Endodermal cell (in vitro differentiated cells): ENCODE measurements around the gene KRTAP12-1. TPM values are rescaled to one million over a fixed set of nuclear protein-coding genes. Genes with fewer than 3 reads are reported as not detected.

Experiments
- DNase-seq: peaks from one replicate; pipeline ENCODE4 v3.0.0-alpha.2; 2017
- H3K27ac ChIP-seq: 2 replicates; pipeline ENCODE4 v1.5.1; 2013; ENCODE audit warnings: mild to moderate bottlenecking, low read depth, low read length, moderate library complexity
- H3K27me3 ChIP-seq: 2 replicates; pipeline ENCODE4 v1.6.1; 2013; ENCODE audit warnings: mild to moderate bottlenecking, low read length, moderate library complexity; ENCODE audit not compliant: insufficient read depth, control insufficient read depth, poor library complexity, severe bottlenecking
- H3K36me3 ChIP-seq: 2 replicates; pipeline ENCODE4 v1.7.0; 2013; ENCODE audit warnings: mild to moderate bottlenecking, low read length, moderate library complexity; ENCODE audit not compliant: control insufficient read depth, insufficient read depth
- H3K4me1 ChIP-seq: one replicate; pipeline ENCODE4 v1.7.0; 2013; ENCODE audit warnings: low read length; ENCODE audit not compliant: control insufficient read depth, insufficient read depth
- H3K4me3 ChIP-seq: 2 replicates; pipeline ENCODE4 v1.5.1; 2013; ENCODE audit warnings: mild to moderate bottlenecking, low read length, moderate library complexity
- H3K9ac ChIP-seq: 2 replicates; pipeline ENCODE4 v1.6.1; 2013; ENCODE audit warnings: mild to moderate bottlenecking, low read length, moderate library complexity; ENCODE audit not compliant: poor library complexity, severe bottlenecking; ENCODE audit errors: extremely low read depth
- H3K9me3 ChIP-seq: 2 replicates; pipeline ENCODE4 v1.6.1; 2013; ENCODE audit warnings: mild to moderate bottlenecking, low read length, moderate library complexity; ENCODE audit not compliant: control insufficient read depth
- H3K27ac Mint-ChIP-seq: 2 replicates; pipeline ENCODE4 v1.8.0; 2020; ENCODE audit warnings: mixed read lengths
- H3K27me3 Mint-ChIP-seq: 2 replicates; pipeline ENCODE4 v1.8.0; 2021; ENCODE audit warnings: mild to moderate bottlenecking, mixed read lengths; ENCODE audit not compliant: insufficient read depth
- H3K36me3 Mint-ChIP-seq: 2 replicates; pipeline ENCODE4 v1.8.0; 2020; ENCODE audit warnings: low read depth, mixed read lengths
- H3K4me1 Mint-ChIP-seq: 2 replicates; pipeline ENCODE4 v1.8.0; 2020; ENCODE audit warnings: mixed read lengths
- H3K4me3 Mint-ChIP-seq: 2 replicates; pipeline ENCODE4 v1.8.0; 2020; ENCODE audit warnings: mild to moderate bottlenecking, moderate library complexity, mixed read lengths
- H3K9me3 Mint-ChIP-seq: 2 replicates; pipeline ENCODE4 v1.8.0; 2020; ENCODE audit warnings: mild to moderate bottlenecking, mixed read lengths
- CTCF ChIP-seq: fragments of 200-600 bp; sonication (generic); conservative IDR thresholded peaks from 2 replicates; pipeline ENCODE4 v1.5.0; 2021; ENCODE audit warnings: antibody characterized with exemption, mild to moderate bottlenecking
- WGBS, 2 experiments: methylation state at CpG; one replicate each; pipeline versions ENCODE4 v1.1.5 to v1.1.7; 2013; ENCODE audit warnings: missing lambda C conversion rate in 2 of 2, mixed read lengths in 1 of 2; ENCODE audit not compliant: insufficient coverage in 1 of 2, insufficient read length in 1 of 2; 5-methylcytosine and 5-hydroxymethylcytosine counted together
- total RNA-seq, 2 donors: library from RNA; stranded (reverse); fragmentation: NEBNext Ultra II Directional in 1 of 2; extraction: Animal tissue kit (Norgen Biotek cat#: 25700) in 1 of 2; gene quantifications; 2 replicates in 1 of 2; 3 replicates in 1 of 2; pipeline ENCODE4 v1.2.1, GENCODE V29; 2021

KRTAP12-1 gene
- total RNA-seq, 2 donors from 2014 or later = not detected

GRCh38 chr21:44637018-44637850, 44.7 kb downstream of the KRTAP12-1 start, which contains the start of gene KRTAP10-10:
Gene KRTAP10-10, plus strand, starts transcription at chr21:44637356. Its CDS starts 62 bp downstream, at chr21:44637418.
- peak within 1 kb of the TSS; percentile 15 for H3K27ac Mint-ChIP-seq
- H3K4me3 Mint-ChIP-seq = no peak within 1 kb of the TSS
- no peaks in the 10 kb centered on the region for H3K27me3 Mint-ChIP-seq
- no peak for TF ChIP-seq CTCF
- Histone ChIP-seq H3K4me3 (no peak within 1 kb of the TSS), H3K9ac (no peak within 1 kb of the TSS), H3K4me1 (no peaks in the 10 kb centered on the region), H3K27ac (no peak within 1 kb of the TSS), H3K36me3 (no peaks in the 10 kb centered on the region), H3K27me3 (no peaks in the 10 kb centered on the region), H3K9me3 (peaks cover 5% of the 10 kb centered on the region)
- no peaks in the 10 kb centered on the region for H3K36me3 Mint-ChIP-seq
- peaks cover 20% of the 10 kb centered on the region for H3K9me3 Mint-ChIP-seq
- peak; percentile 47 for DNase-seq
- WGBS, 2 experiments = 81 to 85% methylated on average over 7 to 21 of the region's 21 CpGs
- H3K4me1 Mint-ChIP-seq = peaks cover 2% of the 10 kb centered on the region

GRCh38 chr21:44636209-44637017, 45.5 kb downstream of the KRTAP12-1 start:
- Histone ChIP-seq H3K9me3 (peaks cover 11% of the 10 kb centered on the region), H3K9ac (no peak overlapping the region), H3K36me3 (no peaks in the 10 kb centered on the region), H3K27me3 (no peaks in the 10 kb centered on the region), H3K4me1 (no peaks in the 10 kb centered on the region), H3K4me3 (no peak overlapping the region), H3K27ac (no peak overlapping the region)
- no peak for TF ChIP-seq CTCF
- DNase-seq = peak; percentile 5
- Mint-ChIP-seq H3K4me3 (no peak overlapping the region), H3K4me1 (peaks cover 2% of the 10 kb centered on the region), H3K9me3 (peaks cover 21% of the 10 kb centered on the region), H3K27me3 (peaks cover 2% of the 10 kb centered on the region), H3K27ac (no peak overlapping the region), H3K36me3 (peaks cover 3% of the 10 kb centered on the region)
- 88 to 94% methylated on average over 9 to 15 of the region's 15 CpGs for WGBS, 2 experiments

GRCh38 chr21:44632067-44632466, 49.9 kb downstream of the KRTAP12-1 start:
- no peaks in the 10 kb centered on the region for H3K4me1 ChIP-seq
- H3K27me3 Mint-ChIP-seq = peaks cover 2% of the 10 kb centered on the region
- H3K9ac ChIP-seq = no peak overlapping the region
- DNase-seq = no peak
- no peak for TF ChIP-seq CTCF
- no peaks in the 10 kb centered on the region for H3K36me3 ChIP-seq
- H3K9me3 Mint-ChIP-seq = peaks cover 18% of the 10 kb centered on the region
- no peak overlapping the region for H3K4me3 Mint-ChIP-seq
- H3K9me3 ChIP-seq = peaks cover 11% of the 10 kb centered on the region
- no peaks in the 10 kb centered on the region for H3K4me1 Mint-ChIP-seq
- H3K27me3 ChIP-seq = no peaks in the 10 kb centered on the region
- no peak overlapping the region for H3K27ac Mint-ChIP-seq
- no CpG with 5 or more reads among the region's 1 CpG for WGBS, 2 experiments
- no peak overlapping the region for H3K4me3 ChIP-seq
- H3K36me3 Mint-ChIP-seq = peaks cover 3% of the 10 kb centered on the region
- H3K27ac ChIP-seq = no peak overlapping the region

Other genes starting within 250 kb of the KRTAP12-1 start
- 10 to 100 TPM; 14.1 to 16.5 TPM for gene LRRC3, start 226.7 kb downstream of the KRTAP12-1 start, total RNA-seq
- gene KRTAP10-1, start 142.0 kb downstream of the KRTAP12-1 start, total RNA-seq = not detected
- not detected for gene KRTAP10-2, start 130.7 kb downstream of the KRTAP12-1 start, total RNA-seq
- not detected for gene KRTAP10-3, start 123.4 kb downstream of the KRTAP12-1 start, total RNA-seq
- not detected for gene KRTAP10-4, start 108.4 kb downstream of the KRTAP12-1 start, total RNA-seq
- not detected for gene KRTAP10-5, start 101.6 kb downstream of the KRTAP12-1 start, total RNA-seq
- not detected for gene KRTAP10-6, start 89.7 kb downstream of the KRTAP12-1 start, total RNA-seq
- not detected for gene KRTAP10-7, start 81.6 kb downstream of the KRTAP12-1 start, total RNA-seq
- not detected for gene KRTAP10-8, start 70.1 kb downstream of the KRTAP12-1 start, total RNA-seq
- gene KRTAP10-9, start 55.1 kb downstream of the KRTAP12-1 start, total RNA-seq = not detected
- gene KRTAP10-10, start 44.8 kb downstream of the KRTAP12-1 start, total RNA-seq = not detected
- gene KRTAP10-11, start 35.7 kb downstream of the KRTAP12-1 start, total RNA-seq = not detected
- gene KRTAP12-4, start 27.5 kb downstream of the KRTAP12-1 start, total RNA-seq = not detected
- not detected for gene KRTAP12-3, start 24.2 kb downstream of the KRTAP12-1 start, total RNA-seq
- not detected for gene KRTAP12-2, start 15.2 kb downstream of the KRTAP12-1 start, total RNA-seq
- gene KRTAP10-12, start 15.0 kb upstream of the KRTAP12-1 start, total RNA-seq = not detected
- gene TSPEAR, start 29.4 kb upstream of the KRTAP12-1 start, total RNA-seq = 1 to 10 TPM; 1.5 to 6.0 TPM
- 10 to 100 TPM; 84.0 to 84.8 TPM for gene UBE2G2, start 119.7 kb upstream of the KRTAP12-1 start, total RNA-seq
- gene SUMO3, start 135.9 kb upstream of the KRTAP12-1 start, total RNA-seq = 10 to 100 TPM; 79.5 to 96.4 TPM
- 100 to 1,000 TPM; 155 to 168 TPM for gene PTTG1IP, start 191.5 kb upstream of the KRTAP12-1 start, total RNA-seq
- 1 to 10 TPM; 1.6 to 2.3 TPM for gene ITGB2, start 238.7 kb upstream of the KRTAP12-1 start, total RNA-seq